Lung (tissue), 12 donors: ENCODE measurements around the gene ATAT1. TPM values are rescaled to one million over a fixed set of nuclear protein-coding genes. Genes with fewer than 3 reads are reported as not detected.

Source experiments
- ATAC-seq: fragments of 200-7000 bp; cut with Tn5 transposase; one replicate; pipeline ENCODE4 v1.9.1; 2020; ENCODE audit warnings: moderate number of reproducible peaks; ENCODE audit not compliant: insufficient read depth, low FRiP score
- DNase-seq, 3 donors: peaks; one replicate each; pipeline ENCODE4 v3.0.0-alpha.2; 2013 to 2017
- H3K27ac ChIP-seq, 2 donors: one replicate each; pipeline ENCODE4 v1.5.1; 2013; ENCODE audit warnings: mild to moderate bottlenecking in 2 of 2, moderate library complexity in 2 of 2, control low read depth in 1 of 2, inconsistent platforms in 1 of 2, low read depth in 1 of 2, low read length in 1 of 2
- H3K27me3 ChIP-seq, 3 donors: one replicate each; pipeline ENCODE4 v1.5.1; 2013; ENCODE audit warnings: low read length in 2 of 3; ENCODE audit not compliant: control insufficient read depth in 3 of 3, insufficient read depth in 3 of 3
- H3K36me3 ChIP-seq, 4 donors: one replicate each; pipeline ENCODE4 v1.5.1; 2013; ENCODE audit warnings: low read length in 4 of 4, mild to moderate bottlenecking in 1 of 4, moderate library complexity in 1 of 4; ENCODE audit not compliant: control insufficient read depth in 4 of 4, insufficient read depth in 4 of 4
- H3K4me1 ChIP-seq, 5 donors: one replicate each; pipeline ENCODE4 v1.5.1; 2013; ENCODE audit warnings: low read length in 5 of 5, mild to moderate bottlenecking in 2 of 5, moderate library complexity in 1 of 5; ENCODE audit not compliant: control insufficient read depth in 5 of 5, insufficient read depth in 5 of 5
- H3K4me3 ChIP-seq: one replicate; pipeline ENCODE4 v1.5.1; 2013; ENCODE audit warnings: mild to moderate bottlenecking, control low read depth, moderate library complexity
- H3K9ac ChIP-seq, 2 donors: one replicate each; pipeline ENCODE4 v1.5.1; 2013; ENCODE audit warnings: low read length in 2 of 2, control low read depth in 1 of 2; ENCODE audit not compliant: insufficient read depth in 1 of 2
- H3K9me3 ChIP-seq, 4 donors: one replicate each; pipeline ENCODE4 v1.5.1; 2013; ENCODE audit warnings: low read length in 3 of 4, mild to moderate bottlenecking in 1 of 4, moderate library complexity in 1 of 4; ENCODE audit not compliant: control insufficient read depth in 4 of 4, insufficient read depth in 3 of 4
- CTCF ChIP-seq: IDR thresholded peaks from 2 replicates; pipeline ENCODE4 v1.5.1; 2012; ENCODE audit warnings: mild to moderate bottlenecking; ENCODE audit errors: control extremely low read depth, extremely low read depth
- WGBS, 2 donors: extraction: QIAGEN DNeasy Blood & Tissue Kit; methylation state at CpG; one replicate each; pipeline ENCODE4 v1.1.7; 2013; 5-methylcytosine and 5-hydroxymethylcytosine counted together
- polyA plus RNA-seq, 2 donors: library from polyadenylated mRNA; stranded (reverse); fragments of 200-250 nt; gene quantifications; one replicate each; pipeline ENCODE4 v1.2.1, GENCODE V29; 2013
- total RNA-seq, 2 donors: library from RNA; depleted of rRNA in 1 of 2; stranded (reverse); fragments of >200 nt in 1 of 2; gene quantifications; one replicate each; pipeline ENCODE4 v1.2.1, GENCODE V29; 2014 to 2021
- donor health status: control.
- donor health status: control.
- donor health status: Bipolar disorder and iron deficiency.
- donor health status: healthy.
- donor health status: DM: yes; HTN: yes; CAD: no.

The ATAT1 gene
- total and polyA plus RNA-seq, 4 donors = 5.5 to 13.3 (median 7.9) TPM

GRCh38 chr6:30689022-30689865, 62.6 kb downstream of the ATAT1 start:
- H3K9me3 ChIP-seq = no peaks in the 10 kb centered on the region
- H3K36me3 ChIP-seq = peaks cover 0 to 9% (median 2%) of the 10 kb centered on the region in 4 donors
- DNase-seq (no peak), ATAC-seq (no peak)
- 91 to 95% methylated on average over 11 of the region's 11 CpGs for WGBS, 2 donors
- TF ChIP-seq CTCF = no peak
- H3K27me3 ChIP-seq = no peaks in the 10 kb centered on the region
- H3K4me3 ChIP-seq = no peak overlapping the region
- peak overlapping the region in 1 of 2 donors; percentile 98 for H3K27ac ChIP-seq
- H3K9ac ChIP-seq = no peak overlapping the region
- peaks cover 0 to 55% (median 24%) of the 10 kb centered on the region in 5 donors for H3K4me1 ChIP-seq

- H3K9me3 ChIP-seq = no peaks in the 10 kb centered on the region
- H3K4me3 ChIP-seq = peak overlapping the region; percentile 19
- peaks cover 0 to 50% (median 21%) of the 10 kb centered on the region in 5 donors for H3K4me1 ChIP-seq
- peak overlapping the region; percentile 81 to 82 for H3K27ac ChIP-seq
- no peak for DNase-seq
- H3K9ac ChIP-seq = peak overlapping the region in 1 of 2 donors; percentile 71
- no peak for ATAC-seq
- H3K27me3 ChIP-seq = no peaks in the 10 kb centered on the region
- H3K36me3 ChIP-seq = peaks cover 0 to 7% (median 1%) of the 10 kb centered on the region in 4 donors
- no peak for TF ChIP-seq CTCF
- 22 to 36% methylated on average over 4 of the region's 4 CpGs for WGBS, 2 donors
Observed at GRCh38 chr6:30689985-30690384, 63.3 kb downstream of the ATAT1 start.

- WGBS, 2 donors = 1% methylated on average over 34 to 40 of the region's 40 CpGs
- Histone ChIP-seq H3K9ac (peak within 1 kb of the TSS in 1 of 2 donors; percentile 84), H3K4me1 (peaks cover 0 to 43% (median 18%) of the 10 kb centered on the region in 5 donors), H3K9me3 (no peaks in the 10 kb centered on the region), H3K4me3 (peak within 1 kb of the TSS; percentile 50), H3K27me3 (no peaks in the 10 kb centered on the region), H3K36me3 (peaks cover 0 to 2% (median under 1%) of the 10 kb centered on the region in 4 donors), H3K27ac (peak within 1 kb of the TSS; percentile 81 to 82)
- DNase-seq (peak; percentile 94 to 95 (median 94)), ATAC-seq (peak; percentile 45)
- TF ChIP-seq CTCF = no peak
Observed at GRCh38 chr6:30690403-30691207, 63.9 kb downstream of the ATAT1 start, which contains the start of gene NRM. NRM (minus strand) TSS chr6:30690984; CDS start chr6:30690974, 10 bp downstream.
